Omental fat pad (tissue), 4 donors: ENCODE data around the gene SPTBN4. TPM values are rescaled to one million over a fixed set of nuclear protein-coding genes. Genes with fewer than 3 reads are reported as not detected.
A peak's percentile ranks its signal among the peaks of the same experiment; 100 is the strongest.

Experiments
- ATAC-seq: fragments of 150-250 bp; one replicate; pipeline ENCODE4 v1.9.1; 2016; ENCODE audit warnings: mild to moderate bottlenecking, moderate library complexity; ENCODE audit not compliant: low FRiP score
- DNase-seq: peaks from one replicate; pipeline ENCODE4 v3.0.0-alpha.2; 2019; ENCODE audit warnings: low spot score
- CTCF ChIP-seq, 3 donors: fragments of 450-650 bp; IDR thresholded peaks; one replicate each; pipeline ENCODE4 v1.5.1; 2016 to 2017; ENCODE audit warnings: antibody characterized with exemption in 3 of 3, mild to moderate bottlenecking in 3 of 3, moderate library complexity in 2 of 3
- total RNA-seq, 4 donors: library from RNA; depleted of rRNA; stranded (reverse); fragments of >200 nt; gene quantifications; one replicate each; pipeline ENCODE4 v1.1.0, GENCODE V29; 2016

Gene SPTBN4
- total RNA-seq, 4 donors from 2014 or later: 1.4 to 3.2 (median 3.0) TPM

GRCh38 chr19:40576585-40577451, 110.0 kb downstream of the SPTBN4 start, which contains the start of gene SHKBP1:
SHKBP1 (plus strand) TSS chr19:40576873; CDS start chr19:40576900, 27 bp downstream.
- peak; percentile 89 for DNase-seq
- peak; percentile 98 for ATAC-seq
- no peak for TF ChIP-seq CTCF (IDR thresholded peaks at IDR 0.05)

- TF ChIP-seq CTCF (IDR thresholded peaks at IDR 0.05): no peak
- ATAC-seq (no peak), DNase-seq (no peak)
Measured at GRCh38 chr19:40578442-40578908, 111.7 kb downstream of the SPTBN4 start.

- no peak for ATAC-seq
- no peak for TF ChIP-seq CTCF (IDR thresholded peaks at IDR 0.05)
- no peak for DNase-seq
Measured at GRCh38 chr19:40580619-40581018, 113.8 kb downstream of the SPTBN4 start.

GRCh38 chr19:40581531-40581930, 114.7 kb downstream of the SPTBN4 start:
- no peak for TF ChIP-seq CTCF (IDR thresholded peaks at IDR 0.05)
- DNase-seq: no peak
- no peak for ATAC-seq

GRCh38 chr19:40582467-40582866, 115.7 kb downstream of the SPTBN4 start:
- no peak for DNase-seq
- TF ChIP-seq CTCF (IDR thresholded peaks at IDR 0.05): no peak
- no peak for ATAC-seq

- no peak for TF ChIP-seq CTCF (IDR thresholded peaks at IDR 0.05)
- DNase-seq: no peak
- no peak for ATAC-seq
Measured at GRCh38 chr19:40583283-40583682, 116.5 kb downstream of the SPTBN4 start.

GRCh38 chr19:40584007-40584406, 117.2 kb downstream of the SPTBN4 start:
- no peak for TF ChIP-seq CTCF (IDR thresholded peaks at IDR 0.05)

More at GRCh38 chr19:40584007-40584406, 117.2 kb downstream of the SPTBN4 start:
- ATAC-seq: no peak
- no peak for DNase-seq
